GM04503 (cell line): Measurements from ENCODE around the gene TMEM89.

Source experiments
- DNase-seq: peaks from one replicate; pipeline ENCODE4 v3.0.0-alpha.2; 2012; ENCODE audit warnings: low read depth

The TMEM89 gene

GRCh38 chr3:48614044-48614443 is 7.5 kb downstream of the TMEM89 start:
- peak; percentile 68 for DNase-seq

GRCh38 chr3:48612309-48612708 is 9.3 kb downstream of the TMEM89 start:
- no peak for DNase-seq

- peak; percentile 56 for DNase-seq
These were observed 12.2 kb downstream of the TMEM89 start, which contains the start of gene UQCRC1 for GRCh38 chr3:48609088-48610005. Gene UQCRC1 (minus strand): TSS chr3:48609646. CDS start chr3:48609620, 26 bp downstream.

- DNase-seq: no peak
These were observed 14.1 kb downstream of the TMEM89 start for GRCh38 chr3:48607519-48607918.

- no peak for DNase-seq
These were observed 20.0 kb downstream of the TMEM89 start for GRCh38 chr3:48601622-48601994.

- no peak for DNase-seq
These were observed 20.6 kb downstream of the TMEM89 start for GRCh38 chr3:48600711-48601621.

- no peak for DNase-seq
These were observed 21.9 kb downstream of the TMEM89 start for GRCh38 chr3:48599509-48600285.

- no peak for DNase-seq
These were observed 22.5 kb downstream of the TMEM89 start for GRCh38 chr3:48599077-48599501.

GRCh38 chr3:48598323-48599076 is 23.1 kb downstream of the TMEM89 start:
- peak; percentile 85 for DNase-seq

- DNase-seq: no peak
These were observed 24.2 kb downstream of the TMEM89 start for GRCh38 chr3:48597408-48597800.

GRCh38 chr3:48596676-48597407 is 24.7 kb downstream of the TMEM89 start:
- no peak for DNase-seq

GRCh38 chr3:48596157-48596556 is 25.4 kb downstream of the TMEM89 start:
- DNase-seq: no peak

GRCh38 chr3:48595526-48596121 is 25.9 kb downstream of the TMEM89 start:
- DNase-seq: peak; percentile 43

- DNase-seq: no peak
These were observed 26.5 kb downstream of the TMEM89 start, which contains the start of gene COL7A1 for GRCh38 chr3:48595075-48595525. Gene COL7A1 (minus strand): TSS chr3:48595329. CDS start chr3:48595159, 170 bp downstream.

GRCh38 chr3:48594417-48595049 is 27.0 kb downstream of the TMEM89 start:
- peak; percentile 36 for DNase-seq

- no peak for DNase-seq
These were observed 28.2 kb downstream of the TMEM89 start for GRCh38 chr3:48593337-48593736.

GRCh38 chr3:48592519-48593087 is 29.0 kb downstream of the TMEM89 start:
- no peak for DNase-seq

GRCh38 chr3:48591886-48592518 is 29.6 kb downstream of the TMEM89 start:
- DNase-seq: no peak
